ENCODE results near the gene DRAP1. TPM values are rescaled to one million over a fixed set of nuclear protein-coding genes. Genes with fewer than 3 reads are reported as not detected.

Gene DRAP1
- total and polyA plus RNA-seq, 9 of the 15 experiments (the other 6 are each of a cell fraction or from before 2014, with no cell fraction given) = 9.6 to 200 (median 92.9) TPM

DNA sequence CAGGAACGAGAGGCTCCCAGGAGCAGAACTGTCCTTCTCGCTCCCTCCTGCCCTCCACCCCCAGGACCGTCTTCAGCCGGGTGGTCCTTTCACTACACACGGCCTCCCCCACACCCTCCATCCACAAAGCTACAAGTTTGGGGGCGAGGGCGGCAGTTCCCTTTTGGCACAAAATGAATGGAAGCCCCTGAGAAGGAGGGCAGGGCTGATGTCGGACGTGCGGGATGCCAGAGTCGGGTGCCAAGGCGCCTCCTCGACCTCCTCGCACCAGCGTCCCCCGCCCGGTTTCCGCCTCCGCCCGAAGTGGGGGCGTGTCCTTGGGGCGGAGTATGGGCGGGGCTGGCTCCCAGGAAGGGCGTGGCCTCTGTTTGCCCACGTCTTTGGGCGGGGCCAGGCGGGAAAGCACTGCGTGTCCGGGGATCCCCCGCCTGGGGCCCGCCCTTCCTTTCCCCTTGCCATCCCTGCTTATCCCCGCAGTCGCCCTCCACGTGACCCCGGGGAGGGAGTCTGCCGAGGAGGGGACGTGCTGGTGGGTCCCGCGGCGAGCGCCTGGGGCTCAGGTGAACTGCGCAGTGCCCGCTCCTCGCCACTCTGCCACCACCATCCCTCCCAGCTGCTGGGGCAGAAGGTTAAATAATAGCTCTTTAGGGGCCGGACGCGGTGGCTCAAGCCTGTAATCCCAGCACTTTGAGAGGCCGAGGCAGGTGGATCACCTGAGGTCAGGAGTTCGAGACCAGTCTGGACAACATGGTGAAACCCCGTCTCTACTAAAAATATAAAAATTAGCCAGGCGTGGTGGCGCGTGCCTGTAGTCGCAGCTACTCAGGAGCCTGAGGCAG lies 45.7 kb upstream of the DRAP1 start (continued):
- no peak for TF ChIP-seq TEAD2 (tag; IDR thresholded peaks at IDR 0.05)
- TF ChIP-seq GATAD2A (IDR thresholded peaks at IDR 0.05) = peak; percentile 29; the same call in 1 of the 2 replicates
- TF ChIP-seq HIVEP1 (CRISPR knock-in tag; IDR thresholded peaks at IDR 0.05) = peak; percentile 86
- peak; percentile 78 for TF ChIP-seq CREM (IDR thresholded peaks at IDR 0.05; ENCODE audit: low read depth)
- TF ChIP-seq POLR2H (tag; IDR thresholded peaks at IDR 0.05; ENCODE audit: low read depth) = 0 out of 2 replicates have a peak, but pooled peaks have one; percentile 13
- TF ChIP-seq HDGF (IDR thresholded peaks at IDR 0.05) = no peak
- TF ChIP-seq HLTF (IDR thresholded peaks at IDR 0.05) = peak; percentile 39; the same call in 1 of the 2 replicates
- TF ChIP-seq, protein P1, sequence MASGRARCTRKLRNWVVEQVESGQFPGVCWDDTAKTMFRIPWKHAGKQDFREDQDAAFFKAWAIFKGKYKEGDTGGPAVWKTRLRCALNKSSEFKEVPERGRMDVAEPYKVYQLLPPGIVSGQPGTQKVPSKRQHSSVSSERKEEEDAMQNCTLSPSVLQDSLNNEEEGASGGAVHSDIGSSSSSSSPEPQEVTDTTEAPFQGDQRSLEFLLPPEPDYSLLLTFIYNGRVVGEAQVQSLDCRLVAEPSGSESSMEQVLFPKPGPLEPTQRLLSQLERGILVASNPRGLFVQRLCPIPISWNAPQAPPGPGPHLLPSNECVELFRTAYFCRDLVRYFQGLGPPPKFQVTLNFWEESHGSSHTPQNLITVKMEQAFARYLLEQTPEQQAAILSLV (tag; IDR thresholded peaks at IDR 0.05) = no peak
- TF ChIP-seq, protein P2, sequence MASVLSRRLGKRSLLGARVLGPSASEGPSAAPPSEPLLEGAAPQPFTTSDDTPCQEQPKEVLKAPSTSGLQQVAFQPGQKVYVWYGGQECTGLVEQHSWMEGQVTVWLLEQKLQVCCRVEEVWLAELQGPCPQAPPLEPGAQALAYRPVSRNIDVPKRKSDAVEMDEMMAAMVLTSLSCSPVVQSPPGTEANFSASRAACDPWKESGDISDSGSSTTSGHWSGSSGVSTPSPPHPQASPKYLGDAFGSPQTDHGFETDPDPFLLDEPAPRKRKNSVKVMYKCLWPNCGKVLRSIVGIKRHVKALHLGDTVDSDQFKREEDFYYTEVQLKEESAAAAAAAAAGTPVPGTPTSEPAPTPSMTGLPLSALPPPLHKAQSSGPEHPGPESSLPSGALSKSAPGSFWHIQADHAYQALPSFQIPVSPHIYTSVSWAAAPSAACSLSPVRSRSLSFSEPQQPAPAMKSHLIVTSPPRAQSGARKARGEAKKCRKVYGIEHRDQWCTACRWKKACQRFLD (CRISPR knock-in tag; IDR thresholded peaks at IDR 0.05) = 0 out of 2 replicates have a peak, but pooled peaks have one; percentile 31
- peak; percentile 64; the same call in 1 of the 2 replicates for TF ChIP-seq MYC (IDR thresholded peaks at IDR 0.05; ENCODE audit: low read depth, low read length)
- no peak for TF ChIP-seq MYC (CRISPR knock-in tag; IDR thresholded peaks at IDR 0.05; ENCODE audit: borderline replicate concordance, low read depth)
- no peak for TF ChIP-seq PRMT5 (CRISPR knock-in tag; IDR thresholded peaks at IDR 0.05)
- TF ChIP-seq TAF15 (IDR thresholded peaks at IDR 0.05; ENCODE audit: low read depth, low read length) = no peak
- TF ChIP-seq NR2C1 (IDR thresholded peaks at IDR 0.05) = no peak
- no peak for TF ChIP-seq NR2C1 (tag; IDR thresholded peaks at IDR 0.05)
- TF ChIP-seq MTA3 (IDR thresholded peaks at IDR 0.05; ENCODE audit: borderline replicate concordance) = 0 out of 2 replicates have a peak, but pooled peaks have one; percentile 73
- no peak for TF ChIP-seq MXI1 (IDR thresholded peaks at IDR 0.05; ENCODE audit: low read depth, low read length)
- TF ChIP-seq KAT8 (IDR thresholded peaks at IDR 0.05; ENCODE audit: low read depth) = no peak
- TF ChIP-seq, protein P3, sequence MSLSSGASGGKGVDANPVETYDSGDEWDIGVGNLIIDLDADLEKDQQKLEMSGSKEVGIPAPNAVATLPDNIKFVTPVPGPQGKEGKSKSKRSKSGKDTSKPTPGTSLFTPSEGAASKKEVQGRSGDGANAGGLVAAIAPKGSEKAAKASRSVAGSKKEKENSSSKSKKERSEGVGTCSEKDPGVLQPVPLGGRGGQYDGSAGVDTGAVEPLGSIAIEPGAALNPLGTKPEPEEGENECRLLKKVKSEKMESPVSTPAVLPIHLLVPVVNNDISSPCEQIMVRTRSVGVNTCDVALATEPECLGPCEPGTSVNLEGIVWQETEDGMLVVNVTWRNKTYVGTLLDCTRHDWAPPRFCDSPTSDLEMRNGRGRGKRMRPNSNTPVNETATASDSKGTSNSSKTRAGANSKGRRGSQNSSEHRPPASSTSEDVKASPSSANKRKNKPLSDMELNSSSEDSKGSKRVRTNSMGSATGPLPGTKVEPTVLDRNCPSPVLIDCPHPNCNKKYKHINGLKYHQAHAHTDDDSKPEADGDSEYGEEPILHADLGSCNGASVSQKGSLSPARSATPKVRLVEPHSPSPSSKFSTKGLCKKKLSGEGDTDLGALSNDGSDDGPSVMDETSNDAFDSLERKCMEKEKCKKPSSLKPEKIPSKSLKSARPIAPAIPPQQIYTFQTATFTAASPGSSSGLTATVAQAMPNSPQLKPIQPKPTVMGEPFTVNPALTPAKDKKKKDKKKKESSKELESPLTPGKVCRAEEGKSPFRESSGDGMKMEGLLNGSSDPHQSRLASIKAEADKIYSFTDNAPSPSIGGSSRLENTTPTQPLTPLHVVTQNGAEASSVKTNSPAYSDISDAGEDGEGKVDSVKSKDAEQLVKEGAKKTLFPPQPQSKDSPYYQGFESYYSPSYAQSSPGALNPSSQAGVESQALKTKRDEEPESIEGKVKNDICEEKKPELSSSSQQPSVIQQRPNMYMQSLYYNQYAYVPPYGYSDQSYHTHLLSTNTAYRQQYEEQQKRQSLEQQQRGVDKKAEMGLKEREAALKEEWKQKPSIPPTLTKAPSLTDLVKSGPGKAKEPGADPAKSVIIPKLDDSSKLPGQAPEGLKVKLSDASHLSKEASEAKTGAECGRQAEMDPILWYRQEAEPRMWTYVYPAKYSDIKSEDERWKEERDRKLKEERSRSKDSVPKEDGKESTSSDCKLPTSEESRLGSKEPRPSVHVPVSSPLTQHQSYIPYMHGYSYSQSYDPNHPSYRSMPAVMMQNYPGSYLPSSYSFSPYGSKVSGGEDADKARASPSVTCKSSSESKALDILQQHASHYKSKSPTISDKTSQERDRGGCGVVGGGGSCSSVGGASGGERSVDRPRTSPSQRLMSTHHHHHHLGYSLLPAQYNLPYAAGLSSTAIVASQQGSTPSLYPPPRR (CRISPR knock-in tag; IDR thresholded peaks at IDR 0.05; ENCODE audit: borderline replicate concordance) = no peak
- peak; percentile 86 for TF ChIP-seq ESRRA (IDR thresholded peaks at IDR 0.05; ENCODE audit: borderline replicate concordance, low read depth)
- peak; percentile 56 for TF ChIP-seq SMAD4 (CRISPR knock-in tag; conservative IDR thresholded peaks at IDR 0.05)
- no peak for TF ChIP-seq ZNF146 (CRISPR knock-in tag; IDR thresholded peaks at IDR 0.05; ENCODE audit: unreplicated experiment)
- peak; percentile 77 for TF ChIP-seq CTBP1 (IDR thresholded peaks at IDR 0.05; ENCODE audit: borderline replicate concordance)
- TF ChIP-seq EGR1 (conservative IDR thresholded peaks at IDR 0.05) = peak; percentile 90
